HEK293T (cell line): Measurements from ENCODE around the gene CAPN5.

Source experiments
- CTCF ChIA-PET: fragments of 350-600 bp; formaldehyde crosslinking; extraction: SDS; loops from one replicate; lab custom pipeline; 2021; ENCODE audit warnings: antibody characterized with exemption, inconsistent platforms; lab: Yijun Ruan, JAX
- POLR2A ChIA-PET: fragments of 350-600 bp; formaldehyde crosslinking; extraction: SDS; loops from one replicate; lab custom pipeline; 2020; ENCODE audit warnings: antibody characterized with exemption, inconsistent platforms; lab: Yijun Ruan, JAX
- DNase-seq: peaks from one replicate; pipeline ENCODE4 v3.0.0; 2012; ENCODE audit warnings: mixed read lengths; ENCODE audit errors: extremely low spot score
- ARNT ChIP-seq: fragments of 450-650 bp; IDR thresholded peaks from 2 replicates; pipeline ENCODE4 v1.6.1; 2017; ENCODE audit warnings: mild to moderate bottlenecking
- BHLHE40 ChIP-seq: fragments of 450-650 bp; IDR thresholded peaks from 2 replicates; pipeline ENCODE4 v1.6.1; 2016; ENCODE audit warnings: mild to moderate bottlenecking, moderate library complexity, borderline replicate concordance
- CTBP1 ChIP-seq: fragments of 450-650 bp; IDR thresholded peaks from 2 replicates; pipeline ENCODE4 v1.6.1; 2016; ENCODE audit warnings: borderline replicate concordance
- ELF4 ChIP-seq: fragments of 450-650 bp; IDR thresholded peaks from 2 replicates; pipeline ENCODE4 v1.6.1; 2017; ENCODE audit warnings: antibody characterized with exemption
- FOXA1 ChIP-seq: fragments of 450-650 bp; IDR thresholded peaks from 2 replicates; pipeline ENCODE4 v1.6.1; 2016; ENCODE audit warnings: mild to moderate bottlenecking
- FOXK2 ChIP-seq: fragments of 450-650 bp; IDR thresholded peaks from 2 replicates; pipeline ENCODE4 v1.6.1; 2016; ENCODE audit warnings: mild to moderate bottlenecking
- FOXM1 ChIP-seq: fragments of 450-650 bp; IDR thresholded peaks from 2 replicates; pipeline ENCODE4 v1.6.1; 2017; ENCODE audit warnings: mild to moderate bottlenecking, borderline replicate concordance
- HDGF ChIP-seq: fragments of 450-650 bp; IDR thresholded peaks from 2 replicates; pipeline ENCODE4 v1.6.1; 2017; ENCODE audit warnings: antibody characterized with exemption, borderline replicate concordance
- L3MBTL2 ChIP-seq: fragments of 450-650 bp; conservative IDR thresholded peaks from 2 replicates; pipeline ENCODE4 v1.6.1; 2016; ENCODE audit warnings: mild to moderate bottlenecking
- LEF1 ChIP-seq: fragments of 450-650 bp; IDR thresholded peaks from 2 replicates; pipeline ENCODE4 v1.6.1; 2017; ENCODE audit warnings: mild to moderate bottlenecking, borderline replicate concordance
- NFRKB ChIP-seq: fragments of 450-650 bp; IDR thresholded peaks from 2 replicates; pipeline ENCODE4 v1.6.1; 2016; ENCODE audit warnings: mild to moderate bottlenecking, moderate library complexity
- SP1 ChIP-seq: fragments of 450-650 bp; IDR thresholded peaks from 2 replicates; pipeline ENCODE4 v1.6.1; 2017
- SUZ12 ChIP-seq: fragments of 450-650 bp; IDR thresholded peaks from 2 replicates; pipeline ENCODE4 v1.6.1; 2016; ENCODE audit warnings: mild to moderate bottlenecking
- TARDBP ChIP-seq: fragments of 450-650 bp; IDR thresholded peaks from 2 replicates; pipeline ENCODE4 v1.6.1; 2016
- ZNF384 ChIP-seq: fragments of 450-650 bp; IDR thresholded peaks from 2 replicates; pipeline ENCODE4 v1.6.1; 2016
- TF ChIP-seq, protein P1 (sequence below): fragments of 450-650 bp; IDR thresholded peaks from 2 replicates; pipeline ENCODE4 v1.6.1; 2016

The CAPN5 gene

DNA sequence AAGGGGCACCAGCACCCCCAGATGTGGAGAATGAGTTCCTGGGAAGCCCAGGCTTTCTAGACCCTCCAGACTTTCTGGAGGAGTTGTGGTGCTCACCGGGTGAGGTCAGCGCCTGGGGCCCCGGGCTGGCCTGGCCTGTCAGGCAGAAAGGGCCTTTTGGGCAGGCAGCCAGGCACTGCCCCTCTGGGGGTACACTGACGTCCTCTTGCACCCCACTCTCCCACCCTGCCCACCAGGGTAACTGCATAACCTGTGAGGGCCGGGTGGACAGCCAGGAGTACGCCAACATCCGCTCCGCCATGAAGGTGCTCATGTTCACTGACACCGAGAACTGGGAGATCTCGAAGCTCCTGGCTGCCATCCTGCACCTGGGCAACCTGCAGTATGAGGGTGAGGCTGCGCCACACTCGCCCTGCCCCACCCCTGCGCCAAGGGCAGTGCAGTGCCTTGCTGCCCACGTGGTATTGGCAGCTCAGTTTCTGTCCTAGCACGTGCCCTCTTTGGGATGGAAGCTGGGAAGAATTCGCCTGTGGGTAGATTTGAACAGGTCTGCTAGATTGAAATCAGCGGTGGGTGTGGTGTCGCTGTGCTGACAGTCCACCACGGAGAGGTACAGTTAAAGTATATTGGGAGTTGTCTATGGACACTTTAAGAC, 91.4 kb downstream of the CAPN5 start:
- ChIA-PET POLR2A (no interaction called here), CTCF (no interaction called here)
- TF ChIP-seq LEF1 (no peak), FOXM1 (no peak), CTBP1 (no peak), SP1 (no peak), BHLHE40 (no peak), NFRKB (no peak), FOXA1 (no peak)
- DNase-seq: no peak

DNA sequence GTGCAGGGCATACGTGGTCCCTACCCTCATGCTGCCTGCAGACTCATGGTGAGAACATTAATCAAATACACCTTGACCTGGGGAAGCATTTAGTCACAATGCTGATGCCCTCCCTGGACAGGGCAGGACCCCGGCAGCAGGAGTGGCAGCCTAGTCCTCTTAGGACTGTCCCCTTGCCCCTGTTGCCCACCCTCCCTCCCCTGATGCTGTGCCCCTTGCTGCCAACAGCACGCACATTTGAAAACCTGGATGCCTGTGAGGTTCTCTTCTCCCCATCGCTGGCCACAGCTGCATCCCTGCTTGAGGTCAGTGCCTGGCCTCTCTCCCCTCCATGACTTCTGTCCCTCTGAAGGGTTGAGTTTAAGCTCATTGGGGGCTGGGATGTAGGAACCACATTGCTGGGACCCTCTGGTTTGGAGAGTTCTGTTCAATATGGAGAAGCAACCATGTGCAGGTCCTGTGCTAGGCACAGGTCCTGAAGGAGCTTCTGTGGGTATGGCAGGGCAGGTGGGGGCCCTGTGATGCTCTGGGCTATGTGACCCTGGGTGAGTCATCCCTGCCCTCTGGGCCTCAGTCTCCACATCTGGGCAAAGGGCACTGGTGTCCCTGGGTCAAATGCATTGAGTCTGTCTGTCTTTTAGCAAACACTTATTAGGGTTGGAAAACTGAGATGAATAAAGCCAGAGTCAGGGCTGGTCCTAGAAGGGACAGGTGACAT, 92.6 kb downstream of the CAPN5 start:
- CTCF ChIA-PET: no interaction called here
- POLR2A ChIA-PET: no interaction called here
- TF ChIP-seq ELF4: no peak
- TF ChIP-seq FOXM1: no peak
- no peak for TF ChIP-seq ZNF384
- TF ChIP-seq ARNT: no peak
- DNase-seq: no peak

- ChIA-PET POLR2A (no interaction called here), CTCF (no interaction called here)
- no peak for DNase-seq
- TF ChIP-seq LEF1 (no peak), ZNF384 (no peak), L3MBTL2 (no peak), TARDBP (no peak), HDGF (no peak), BHLHE40 (no peak), FOXK2 (no peak), FOXM1 (no peak), CTBP1 (no peak), SP1 (no peak), FOXA1 (no peak), SUZ12 (no peak), NFRKB (no peak), ELF4 (no peak), ARNT (no peak)
- TF ChIP-seq, protein P1, sequence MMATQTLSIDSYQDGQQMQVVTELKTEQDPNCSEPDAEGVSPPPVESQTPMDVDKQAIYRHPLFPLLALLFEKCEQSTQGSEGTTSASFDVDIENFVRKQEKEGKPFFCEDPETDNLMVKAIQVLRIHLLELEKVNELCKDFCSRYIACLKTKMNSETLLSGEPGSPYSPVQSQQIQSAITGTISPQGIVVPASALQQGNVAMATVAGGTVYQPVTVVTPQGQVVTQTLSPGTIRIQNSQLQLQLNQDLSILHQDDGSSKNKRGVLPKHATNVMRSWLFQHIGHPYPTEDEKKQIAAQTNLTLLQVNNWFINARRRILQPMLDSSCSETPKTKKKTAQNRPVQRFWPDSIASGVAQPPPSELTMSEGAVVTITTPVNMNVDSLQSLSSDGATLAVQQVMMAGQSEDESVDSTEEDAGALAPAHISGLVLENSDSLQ: no peak
These were observed 93.2 kb downstream of the CAPN5 start for GRCh38 chr11:77159937-77160495.

- ChIA-PET POLR2A (no interaction called here), CTCF (no interaction called here)
- no peak for DNase-seq
- TF ChIP-seq ARNT: no peak
- TF ChIP-seq FOXK2: no peak
- TF ChIP-seq CTBP1: no peak
- no peak for TF ChIP-seq BHLHE40
- no peak for TF ChIP-seq L3MBTL2
These were observed 96.5 kb downstream of the CAPN5 start for GRCh38 chr11:77163271-77163670.

GRCh38 chr11:77165066-77165465, 98.3 kb downstream of the CAPN5 start:
- POLR2A ChIA-PET: no interaction called here
- no peak for TF ChIP-seq HDGF
- no peak for TF ChIP-seq FOXK2
- TF ChIP-seq LEF1: no peak
- TF ChIP-seq SP1: no peak
- no peak for TF ChIP-seq L3MBTL2
- TF ChIP-seq ARNT: no peak
- no peak for TF ChIP-seq FOXM1
- no peak for TF ChIP-seq NFRKB
- no peak for TF ChIP-seq ZNF384
- TF ChIP-seq, protein P1: no peak
- TF ChIP-seq TARDBP: no peak
- no peak for TF ChIP-seq CTBP1
- TF ChIP-seq FOXA1: no peak
- no peak for DNase-seq
- CTCF ChIA-PET: no interaction called here

DNA sequence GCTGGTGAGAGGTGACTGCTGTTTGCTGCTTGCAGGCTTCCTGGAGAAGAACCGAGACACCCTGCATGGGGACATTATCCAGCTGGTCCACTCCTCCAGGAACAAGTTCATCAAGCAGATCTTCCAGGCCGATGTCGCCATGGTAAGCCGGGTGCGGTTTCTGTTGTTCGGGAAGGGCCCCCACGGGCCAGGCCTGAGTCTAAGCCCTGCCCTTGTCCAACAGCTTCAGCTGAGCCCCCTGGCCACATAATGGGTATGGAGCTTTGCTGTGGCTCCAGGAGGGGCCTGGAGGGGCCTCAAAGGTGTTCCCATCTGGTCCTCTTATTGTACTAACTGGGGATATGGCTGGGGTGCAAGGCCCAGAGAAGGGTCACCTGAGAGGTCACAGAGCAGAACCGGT, 99.2 kb downstream of the CAPN5 start:
- ChIA-PET CTCF (no interaction called here), POLR2A (no interaction called here)
- TF ChIP-seq HDGF (no peak), TARDBP (no peak), LEF1 (no peak), L3MBTL2 (no peak), SP1 (no peak), ZNF384 (no peak), CTBP1 (no peak), FOXM1 (no peak), BHLHE40 (no peak), ELF4 (no peak)
- DNase-seq: no peak
